KOPT-K1 (cell line): ENCODE data around the gene CCDC150.
"Not testable (repeated sequence)": the region's sequence is repeated elsewhere in the genome, so short reads cannot be mapped to it uniquely, and the experiment has no call there.

ENCODE experiments used
- H3K27ac ChIP-seq: fragments of 200-600 bp; sonication (generic); 2 replicates; pipeline ENCODE4 v1.5.1; 2016; ENCODE audit warnings: antibody characterized with exemption, mild to moderate bottlenecking, low read depth, low read length; ENCODE audit not compliant: poor library complexity, severe bottlenecking
- H3K36me3 ChIP-seq: fragments of 200-600 bp; sonication (generic); 2 replicates; pipeline ENCODE4 v1.5.1; 2017; ENCODE audit warnings: antibody characterized with exemption, mild to moderate bottlenecking, low read length, moderate library complexity; ENCODE audit not compliant: insufficient read depth
- H3K9me3 ChIP-seq: fragments of 200-600 bp; sonication (generic); 2 replicates; pipeline ENCODE4 v1.5.1; 2017; ENCODE audit warnings: antibody characterized with exemption, low read length, mild to moderate bottlenecking; ENCODE audit not compliant: insufficient read depth, poor library complexity, severe bottlenecking

The CCDC150 gene

DNA sequence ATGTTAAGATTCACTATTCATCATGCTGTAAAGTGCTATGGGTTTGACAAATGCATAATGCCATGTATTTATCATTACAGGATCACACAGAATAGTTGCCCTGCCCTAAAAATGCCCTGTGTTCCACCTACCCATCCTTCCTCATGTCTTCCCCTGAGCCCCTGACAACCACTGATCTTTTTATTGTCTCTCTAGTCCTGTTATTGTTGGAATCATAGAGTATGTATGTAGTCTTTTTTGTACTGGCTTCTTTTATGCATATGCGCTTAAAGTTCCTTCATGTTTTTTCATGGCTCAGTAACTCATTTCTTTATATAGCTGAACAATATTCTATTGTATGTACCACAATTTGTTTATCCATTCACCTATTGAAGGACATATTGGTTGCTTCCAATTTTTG, 20.3 kb downstream of the CCDC150 start:
- Histone ChIP-seq H3K36me3 (peaks cover 28% of the 10 kb centered on the region; the same call in 1 of the 2 replicates), H3K9me3 (peaks cover 6% of the 10 kb centered on the region), H3K27ac (no peak overlapping the region)

DNA sequence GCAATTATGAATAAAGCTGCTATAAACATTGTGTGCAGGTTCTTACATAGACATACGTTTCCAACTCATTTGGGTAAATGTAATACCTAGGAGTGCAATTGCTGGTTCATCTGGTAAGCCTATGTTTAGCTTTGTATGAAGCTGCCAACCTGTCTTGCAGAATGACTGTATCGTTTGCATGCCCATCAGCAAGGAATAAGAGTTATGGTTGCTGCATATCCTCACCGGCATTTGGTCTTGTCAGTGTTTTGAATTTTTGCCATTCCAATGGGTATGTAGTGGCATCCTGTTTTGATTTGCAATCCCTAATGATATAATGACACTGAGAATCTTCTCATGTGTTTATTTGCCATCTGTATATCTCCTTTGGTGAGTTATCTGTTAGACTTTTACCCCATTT, 20.7 kb downstream of the CCDC150 start:
- no peak overlapping the region for H3K27ac ChIP-seq
- peaks cover 28% of the 10 kb centered on the region; the same call in 1 of the 2 replicates for H3K36me3 ChIP-seq
- H3K9me3 ChIP-seq: peaks cover 2% of the 10 kb centered on the region

- no peaks in the 10 kb centered on the region for H3K9me3 ChIP-seq
- peaks cover 4% of the 10 kb centered on the region; the same call in 1 of the 2 replicates for H3K36me3 ChIP-seq
- no peak overlapping the region for H3K27ac ChIP-seq
Observed at GRCh38 chr2:196670342-196670741, 30.8 kb downstream of the CCDC150 start.

GRCh38 chr2:196675963-196676362, 36.4 kb downstream of the CCDC150 start:
- H3K9me3 ChIP-seq: no peaks in the 10 kb centered on the region
- H3K27ac ChIP-seq: no peak overlapping the region
- H3K36me3 ChIP-seq: peaks cover 42% of the 10 kb centered on the region

GRCh38 chr2:196677404-196677803, 37.9 kb downstream of the CCDC150 start:
- Histone ChIP-seq H3K9me3 (no peaks in the 10 kb centered on the region), H3K36me3 (peaks cover 48% of the 10 kb centered on the region)

DNA sequence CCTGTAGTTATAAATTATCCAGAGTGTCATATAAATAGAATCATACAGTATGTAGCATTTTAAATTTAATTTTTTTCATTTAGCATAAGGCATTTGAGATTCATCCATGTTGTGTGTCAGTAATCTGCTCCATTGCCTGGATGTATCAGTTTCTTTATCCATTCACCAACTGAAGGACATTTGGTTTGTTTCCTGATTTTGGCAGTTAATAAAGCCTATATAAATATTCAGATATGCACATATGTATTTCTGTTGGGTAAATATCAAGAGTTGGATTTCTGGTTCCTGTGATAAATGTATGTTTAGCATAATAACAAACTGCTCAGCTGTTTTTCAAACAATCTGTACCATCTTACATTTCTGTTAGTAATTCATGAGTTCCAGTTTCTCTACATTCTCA, 39.9 kb downstream of the CCDC150 start:
- Histone ChIP-seq H3K27ac (no peak overlapping the region), H3K36me3 (peaks cover 48% of the 10 kb centered on the region), H3K9me3 (peaks cover 4% of the 10 kb centered on the region)

More at GRCh38 chr2:196677404-196677803, 37.9 kb downstream of the CCDC150 start:
- H3K27ac ChIP-seq: no peak overlapping the region

DNA sequence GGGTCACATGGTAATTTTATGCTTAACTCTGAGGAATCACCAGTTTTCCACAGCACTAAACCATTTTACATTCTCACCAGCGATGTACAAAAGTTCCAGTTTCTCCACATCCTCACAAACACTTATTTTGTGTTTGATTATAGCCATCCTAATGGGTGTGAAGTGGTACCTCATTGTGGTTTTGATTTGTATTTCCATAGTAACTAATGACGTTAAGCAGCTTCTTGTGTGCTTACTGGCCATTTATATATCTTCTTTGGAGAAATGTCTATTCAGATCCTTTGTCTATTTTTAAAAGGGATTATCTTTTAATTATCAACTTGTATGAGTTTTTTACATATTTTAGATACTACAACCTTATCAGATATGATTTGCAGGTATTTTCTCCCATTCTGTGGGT, 42.0 kb downstream of the CCDC150 start:
- peaks cover 46% of the 10 kb centered on the region for H3K36me3 ChIP-seq
- H3K9me3 ChIP-seq: peaks cover 14% of the 10 kb centered on the region
- H3K27ac ChIP-seq: no peak overlapping the region

GRCh38 chr2:196685792-196686191, 46.3 kb downstream of the CCDC150 start:
- peaks cover 20% of the 10 kb centered on the region for H3K36me3 ChIP-seq
- H3K27ac ChIP-seq: no peak overlapping the region
- peaks cover 24% of the 10 kb centered on the region for H3K9me3 ChIP-seq

- H3K27ac ChIP-seq: not testable (repeated sequence)
- H3K9me3 ChIP-seq: peaks cover 24% of the 10 kb centered on the region
- H3K36me3 ChIP-seq: peaks cover 12% of the 10 kb centered on the region
Observed at GRCh38 chr2:196686737-196687136, 47.2 kb downstream of the CCDC150 start.

DNA sequence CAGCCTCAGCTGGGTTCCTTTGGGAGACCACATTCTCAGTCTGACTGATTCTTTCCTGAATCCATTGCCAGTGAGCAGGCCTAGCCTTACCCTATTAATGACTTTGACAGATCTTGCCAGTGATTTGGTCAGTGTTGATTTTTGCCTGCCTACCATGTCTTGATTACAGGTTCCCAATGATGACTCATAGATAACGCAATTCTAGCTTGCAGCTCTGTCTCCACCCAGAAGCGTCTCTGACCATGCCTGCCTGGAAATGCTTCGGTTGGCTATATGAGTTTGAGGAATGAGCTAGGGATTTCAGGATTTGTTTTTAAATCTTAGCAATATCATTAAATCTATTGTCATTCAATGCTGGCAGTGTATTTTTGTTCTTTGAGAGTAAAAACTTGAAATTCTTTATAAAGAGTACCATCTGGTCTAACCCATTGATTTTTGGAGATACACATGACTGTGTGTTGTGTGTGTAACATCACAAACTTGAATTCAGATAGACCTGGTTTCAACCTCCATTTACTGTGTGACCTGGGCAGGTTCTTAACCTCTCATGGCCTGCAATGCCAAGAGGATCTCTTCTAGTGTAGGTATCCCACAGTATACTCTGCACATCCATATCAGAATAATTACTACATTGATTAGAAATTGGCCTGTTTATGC, 57.0 kb downstream of the CCDC150 start:
- Histone ChIP-seq H3K36me3 (no peaks in the 10 kb centered on the region), H3K9me3 (no peaks in the 10 kb centered on the region), H3K27ac (no peak overlapping the region)

GRCh38 chr2:196697825-196698224, 58.3 kb downstream of the CCDC150 start:
- no peak overlapping the region for H3K27ac ChIP-seq
- no peaks in the 10 kb centered on the region for H3K36me3 ChIP-seq
- H3K9me3 ChIP-seq: no peaks in the 10 kb centered on the region

- Histone ChIP-seq H3K36me3 (no peaks in the 10 kb centered on the region), H3K9me3 (peaks cover under 1% of the 10 kb centered on the region), H3K27ac (no peak overlapping the region)
Observed at GRCh38 chr2:196702641-196703040, 63.1 kb downstream of the CCDC150 start.

DNA sequence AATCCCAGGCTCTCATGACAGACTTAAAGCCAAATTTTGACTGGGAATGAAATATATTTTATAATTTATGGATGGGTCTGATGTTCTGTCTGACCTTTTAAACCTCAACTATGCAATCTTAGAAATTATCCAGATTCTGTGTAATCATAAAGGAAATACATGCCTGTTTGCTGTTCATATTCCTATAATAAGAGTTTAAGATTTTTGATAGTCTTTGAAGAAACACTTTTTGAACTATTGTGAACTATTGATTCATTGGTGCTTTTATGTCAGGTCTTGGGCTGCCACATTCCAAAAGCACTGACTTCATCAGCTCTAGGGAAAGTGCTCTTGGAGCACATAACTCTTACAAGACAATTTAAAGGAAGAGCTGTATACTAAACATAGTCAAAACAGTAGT, 64.2 kb downstream of the CCDC150 start:
- no peak overlapping the region for H3K27ac ChIP-seq
- H3K9me3 ChIP-seq: peaks cover 7% of the 10 kb centered on the region
- no peaks in the 10 kb centered on the region for H3K36me3 ChIP-seq

DNA sequence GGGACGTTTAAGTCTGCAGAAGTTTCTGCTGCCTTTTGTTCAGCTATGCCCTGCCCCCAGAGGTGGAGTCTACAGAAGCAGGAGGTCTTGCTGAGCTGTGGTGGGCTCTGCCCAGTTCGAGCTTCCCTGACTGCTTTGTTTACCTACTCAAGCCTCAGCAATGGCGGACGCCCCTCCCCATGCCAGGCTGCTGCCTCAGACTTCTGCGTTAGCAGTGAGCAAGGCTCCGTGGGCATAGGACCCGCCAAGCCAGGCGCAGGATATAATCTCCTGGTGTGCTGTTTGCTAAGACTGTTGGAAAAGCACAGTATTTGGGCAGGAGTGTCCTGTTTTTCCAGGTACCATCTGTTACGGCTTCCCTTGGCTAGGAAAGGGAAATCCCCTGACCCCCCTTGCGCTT, 70.5 kb downstream of the CCDC150 start:
- H3K9me3 ChIP-seq, H3K36me3 ChIP-seq, H3K27ac ChIP-seq: not testable (repeated sequence)

- H3K36me3 ChIP-seq: 0 out of 2 replicates have a peak, but pooled peaks cover 5% of the 10 kb centered on the region
- peaks cover 7% of the 10 kb centered on the region for H3K9me3 ChIP-seq
- H3K27ac ChIP-seq: no peak overlapping the region
Observed at GRCh38 chr2:196711625-196712024, 72.1 kb downstream of the CCDC150 start.

DNA sequence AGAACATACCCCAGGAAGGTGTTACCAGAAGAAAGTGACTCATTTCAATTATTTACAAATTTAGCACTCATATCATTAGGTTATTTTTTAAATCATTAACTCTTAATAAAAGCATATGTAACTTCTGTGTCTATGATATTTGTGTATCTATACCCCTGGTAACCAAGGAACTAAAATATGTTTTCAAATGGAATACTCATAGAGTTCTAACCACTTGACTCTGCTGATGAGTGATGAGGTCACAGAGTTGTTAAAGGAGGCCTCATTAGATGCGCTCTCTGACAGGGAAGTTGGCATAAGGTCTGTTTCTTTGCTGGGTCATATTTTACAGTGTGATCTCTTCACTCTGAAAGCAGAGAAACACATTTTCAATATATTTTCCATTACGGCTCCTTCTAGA, 73.4 kb downstream of the CCDC150 start:
- Histone ChIP-seq H3K27ac (no peak overlapping the region), H3K9me3 (peaks cover 3% of the 10 kb centered on the region), H3K36me3 (0 out of 2 replicates have a peak, but pooled peaks cover 5% of the 10 kb centered on the region)
